ENCODE results near the gene APOL4.

APOL4 gene

GRCh38 chr22:36180038-36180880 lies 21.4 kb downstream of the APOL4 start:
- no peaks in the 10 kb centered on the region for H3K79me2 ChIP-seq (ENCODE audit: insufficient read depth, low read length)
- no peak overlapping the region for H3K27ac ChIP-seq (ENCODE audit: low read length)
- peak; percentile 83 for DNase-seq
- H3K9ac ChIP-seq (ENCODE audit: low read depth, low read length), result no peak overlapping the region
- no peaks in the 10 kb centered on the region for H4K20me1 ChIP-seq (ENCODE audit: insufficient read depth, low read length)
- H2AFZ ChIP-seq (ENCODE audit: low read depth, low read length), result 0 out of 2 replicates have a peak overlapping the region, but pooled peaks have one; percentile 14
- ATAC-seq (ENCODE audit: insufficient read depth, low read depth), result peak; percentile 98
- H3K4me2 ChIP-seq (ENCODE audit: insufficient read depth, low read length), result no peak overlapping the region
- TF ChIP-seq, protein P1, sequence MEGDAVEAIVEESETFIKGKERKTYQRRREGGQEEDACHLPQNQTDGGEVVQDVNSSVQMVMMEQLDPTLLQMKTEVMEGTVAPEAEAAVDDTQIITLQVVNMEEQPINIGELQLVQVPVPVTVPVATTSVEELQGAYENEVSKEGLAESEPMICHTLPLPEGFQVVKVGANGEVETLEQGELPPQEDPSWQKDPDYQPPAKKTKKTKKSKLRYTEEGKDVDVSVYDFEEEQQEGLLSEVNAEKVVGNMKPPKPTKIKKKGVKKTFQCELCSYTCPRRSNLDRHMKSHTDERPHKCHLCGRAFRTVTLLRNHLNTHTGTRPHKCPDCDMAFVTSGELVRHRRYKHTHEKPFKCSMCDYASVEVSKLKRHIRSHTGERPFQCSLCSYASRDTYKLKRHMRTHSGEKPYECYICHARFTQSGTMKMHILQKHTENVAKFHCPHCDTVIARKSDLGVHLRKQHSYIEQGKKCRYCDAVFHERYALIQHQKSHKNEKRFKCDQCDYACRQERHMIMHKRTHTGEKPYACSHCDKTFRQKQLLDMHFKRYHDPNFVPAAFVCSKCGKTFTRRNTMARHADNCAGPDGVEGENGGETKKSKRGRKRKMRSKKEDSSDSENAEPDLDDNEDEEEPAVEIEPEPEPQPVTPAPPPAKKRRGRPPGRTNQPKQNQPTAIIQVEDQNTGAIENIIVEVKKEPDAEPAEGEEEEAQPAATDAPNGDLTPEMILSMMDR (IDR thresholded peaks at IDR 0.05; ENCODE audit: borderline replicate concordance, extremely low read depth, low read length, poor library complexity, severe bottlenecking), result peak; percentile 91
- no peak for TF ChIP-seq EZH2 (IDR thresholded peaks at IDR 0.05; ENCODE audit: borderline replicate concordance, low read depth, low read length, severe bottlenecking)
- no peaks in the 10 kb centered on the region for H3K9me3 ChIP-seq (ENCODE audit: insufficient read depth, low read length, severe bottlenecking)
- no peaks in the 10 kb centered on the region for H3K36me3 ChIP-seq (ENCODE audit: insufficient read depth, low read length)
- H3K4me3 ChIP-seq (ENCODE audit: low read depth in 1 of 2, low read length in 2 of 2), result no peak overlapping the region
- no peaks in the 10 kb centered on the region for H3K27me3 ChIP-seq (ENCODE audit: insufficient read depth, low read length, poor library complexity)
- no peaks in the 10 kb centered on the region for H3K4me1 ChIP-seq (ENCODE audit: insufficient read depth, low read length)

DNA sequence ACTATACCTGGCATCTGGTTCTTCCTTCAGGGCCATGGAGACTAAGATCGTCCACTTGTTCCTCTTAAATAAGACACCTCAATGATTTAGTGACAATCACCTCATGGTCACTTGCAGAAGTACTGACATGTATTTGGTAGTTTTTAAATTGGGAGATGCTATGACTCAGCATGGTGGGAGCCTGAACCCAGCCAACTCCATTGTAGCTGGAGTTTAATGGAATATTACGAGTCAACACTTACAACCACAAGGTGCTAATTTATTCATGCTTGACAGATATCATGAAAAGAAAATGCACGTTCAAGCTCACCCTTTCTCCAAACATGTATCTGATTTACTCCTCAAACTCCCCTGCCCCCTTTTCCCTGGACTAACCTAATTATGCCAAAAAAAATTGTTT lies 24.4 kb downstream of the APOL4 start:
- Histone ChIP-seq H3K27ac (ENCODE audit: low read length) (no peak overlapping the region), H3K36me3 (ENCODE audit: insufficient read depth, low read length) (no peaks in the 10 kb centered on the region), H4K20me1 (ENCODE audit: insufficient read depth, low read length) (no peaks in the 10 kb centered on the region), H3K9me3 (ENCODE audit: insufficient read depth, low read length, severe bottlenecking) (no peaks in the 10 kb centered on the region), H3K27me3 (ENCODE audit: insufficient read depth, low read length, poor library complexity) (no peaks in the 10 kb centered on the region), H3K4me2 (ENCODE audit: insufficient read depth, low read length) (no peak overlapping the region), H3K4me1 (ENCODE audit: insufficient read depth, low read length) (no peaks in the 10 kb centered on the region), H3K79me2 (ENCODE audit: insufficient read depth, low read length) (no peaks in the 10 kb centered on the region), H3K9ac (ENCODE audit: low read depth, low read length) (no peak overlapping the region), H2AFZ (ENCODE audit: low read depth, low read length) (no peak overlapping the region), H3K4me3 (ENCODE audit: low read depth in 1 of 2, low read length in 2 of 2) (no peak overlapping the region)
- TF ChIP-seq, protein P1 (IDR thresholded peaks at IDR 0.05; ENCODE audit: borderline replicate concordance, extremely low read depth, low read length, poor library complexity, severe bottlenecking), result no peak
- no peak for TF ChIP-seq EZH2 (IDR thresholded peaks at IDR 0.05; ENCODE audit: borderline replicate concordance, low read depth, low read length, severe bottlenecking)
- DNase-seq, result no peak
- no peak for ATAC-seq (ENCODE audit: insufficient read depth, low read depth)

GRCh38 chr22:36175892-36176291 lies 25.7 kb downstream of the APOL4 start:
- Histone ChIP-seq H3K27ac (ENCODE audit: low read length) (no peak overlapping the region), H3K79me2 (ENCODE audit: insufficient read depth, low read length) (no peaks in the 10 kb centered on the region), H3K9me3 (ENCODE audit: insufficient read depth, low read length, severe bottlenecking) (no peaks in the 10 kb centered on the region), H3K9ac (ENCODE audit: low read depth, low read length) (no peak overlapping the region), H3K4me3 (ENCODE audit: low read depth in 1 of 2, low read length in 2 of 2) (no peak overlapping the region), H3K4me2 (ENCODE audit: insufficient read depth, low read length) (no peak overlapping the region), H2AFZ (ENCODE audit: low read depth, low read length) (no peak overlapping the region), H3K27me3 (ENCODE audit: insufficient read depth, low read length, poor library complexity) (no peaks in the 10 kb centered on the region), H3K36me3 (ENCODE audit: insufficient read depth, low read length) (no peaks in the 10 kb centered on the region), H3K4me1 (ENCODE audit: insufficient read depth, low read length) (no peaks in the 10 kb centered on the region), H4K20me1 (ENCODE audit: insufficient read depth, low read length) (no peaks in the 10 kb centered on the region)
- no peak for DNase-seq
- no peak for ATAC-seq (ENCODE audit: insufficient read depth, low read depth)
- TF ChIP-seq EZH2 (IDR thresholded peaks at IDR 0.05; ENCODE audit: borderline replicate concordance, low read depth, low read length, severe bottlenecking), result no peak

DNA sequence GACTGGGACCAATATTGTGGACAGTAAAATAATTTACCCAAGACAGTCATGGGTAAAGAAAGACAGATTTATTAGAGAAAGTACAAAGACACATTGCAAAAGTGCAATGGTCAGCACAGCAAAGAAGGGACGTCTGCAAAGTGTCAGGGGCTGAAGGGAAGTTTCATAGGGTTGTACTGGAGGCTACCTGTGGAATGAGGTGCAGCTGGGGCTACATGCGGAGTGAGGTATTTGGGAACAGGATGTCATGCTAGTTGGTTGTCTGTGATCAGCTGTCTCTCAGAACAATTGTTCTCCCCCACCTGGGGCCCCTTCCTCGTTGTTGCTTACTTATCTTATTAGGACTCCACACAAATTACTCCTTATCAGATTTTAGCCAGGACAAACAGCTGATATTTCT lies 29.7 kb downstream of the APOL4 start:
- Histone ChIP-seq H4K20me1 (ENCODE audit: insufficient read depth, low read length) (no peaks in the 10 kb centered on the region), H3K27me3 (ENCODE audit: insufficient read depth, low read length, poor library complexity) (no peaks in the 10 kb centered on the region), H3K79me2 (ENCODE audit: insufficient read depth, low read length) (no peaks in the 10 kb centered on the region), H3K9ac (ENCODE audit: low read depth, low read length) (no peak overlapping the region), H2AFZ (ENCODE audit: low read depth, low read length) (no peak overlapping the region), H3K36me3 (ENCODE audit: insufficient read depth, low read length) (no peaks in the 10 kb centered on the region), H3K4me3 (ENCODE audit: low read depth in 1 of 2, low read length in 2 of 2) (no peak overlapping the region), H3K9me3 (ENCODE audit: insufficient read depth, low read length, severe bottlenecking) (no peaks in the 10 kb centered on the region), H3K4me1 (ENCODE audit: insufficient read depth, low read length) (peaks cover 8% of the 10 kb centered on the region), H3K27ac (ENCODE audit: low read length) (no peak overlapping the region), H3K4me2 (ENCODE audit: insufficient read depth, low read length) (no peak overlapping the region)
- ATAC-seq (ENCODE audit: insufficient read depth, low read depth), result no peak
- no peak for TF ChIP-seq EZH2 (IDR thresholded peaks at IDR 0.05; ENCODE audit: borderline replicate concordance, low read depth, low read length, severe bottlenecking)
- TF ChIP-seq, protein P1 (IDR thresholded peaks at IDR 0.05; ENCODE audit: borderline replicate concordance, extremely low read depth, low read length, poor library complexity, severe bottlenecking), result no peak
- no peak for DNase-seq

Data from DND-41 (cell line).